Liver (tissue), 9 donors: ENCODE measurements around the gene HDHD3. TPM values are rescaled to one million over a fixed set of nuclear protein-coding genes. Genes with fewer than 3 reads are reported as not detected.

Experiments
- DNase-seq: peaks from one replicate; pipeline ENCODE4 v3.0.0-alpha.2; 2017; ENCODE audit warnings: low spot score
- H3K27ac ChIP-seq, 2 donors: one replicate each; pipeline ENCODE4 v1.7.0; 2013; ENCODE audit warnings: inconsistent platforms in 2 of 2, low read length in 2 of 2, control low read depth in 1 of 2, low read depth in 1 of 2, mild to moderate bottlenecking in 1 of 2
- H3K27me3 ChIP-seq, 4 donors: one replicate each; pipeline versions ENCODE4 v1.6.1 to v1.7.0; 2013; ENCODE audit warnings: low read length in 3 of 4, inconsistent platforms in 1 of 4, mild to moderate bottlenecking in 1 of 4, moderate library complexity in 1 of 4; ENCODE audit not compliant: control insufficient read depth in 4 of 4, insufficient read depth in 4 of 4
- H3K36me3 ChIP-seq, 4 donors: one replicate each; pipeline versions ENCODE4 v1.6.1 to v1.7.0; 2013; ENCODE audit warnings: low read length in 3 of 4, mild to moderate bottlenecking in 3 of 4, low read depth in 1 of 4, moderate library complexity in 1 of 4; ENCODE audit not compliant: control insufficient read depth in 4 of 4, insufficient read depth in 3 of 4
- H3K4me1 ChIP-seq, 4 donors: one replicate each; pipeline versions ENCODE4 v1.6.1 to v1.7.0; 2013; ENCODE audit warnings: low read length in 3 of 4, mild to moderate bottlenecking in 3 of 4, moderate library complexity in 1 of 4; ENCODE audit not compliant: control insufficient read depth in 4 of 4, insufficient read depth in 4 of 4
- H3K4me3 ChIP-seq, 3 donors: one replicate each; pipeline versions ENCODE4 v1.6.1 to v1.7.0; 2013; ENCODE audit warnings: low read length in 3 of 3, control low read depth in 1 of 3, low read depth in 1 of 3, mild to moderate bottlenecking in 1 of 3
- H3K9ac ChIP-seq, 2 donors: one replicate each; pipeline ENCODE4 v1.7.0; 2013; ENCODE audit warnings: low read length in 2 of 2, mild to moderate bottlenecking in 2 of 2, moderate library complexity in 2 of 2, control low read depth in 1 of 2, low read depth in 1 of 2
- H3K9me3 ChIP-seq, 4 donors: one replicate each; pipeline versions ENCODE4 v1.6.1 to v1.7.0; 2013; ENCODE audit warnings: low read length in 3 of 4; ENCODE audit not compliant: control insufficient read depth in 4 of 4
- ATF3 ChIP-seq: IDR thresholded peaks from 2 replicates; pipeline ENCODE4 v1.6.1; 2016; ENCODE audit warnings: antibody characterized with exemption
- CTCF ChIP-seq: fragments of 150-350 bp; IDR thresholded peaks from 2 replicates; pipeline ENCODE4 v1.5.1; 2017; ENCODE audit warnings: improper control_type of control experiment, low read depth, low read length; ENCODE audit not compliant: missing input control
- EGR1 ChIP-seq, 2 donors: IDR thresholded peaks; 2 replicates each; pipeline ENCODE4 v1.6.1; 2016 to 2018; ENCODE audit warnings: antibody characterized with exemption in 2 of 2, low read depth in 2 of 2
- FOXA1 ChIP-seq: IDR thresholded peaks from 2 replicates; pipeline ENCODE4 v1.6.1; 2016; ENCODE audit warnings: antibody characterized with exemption
- FOXA2 ChIP-seq: IDR thresholded peaks from 2 replicates; pipeline ENCODE4 v1.6.1; 2016; ENCODE audit warnings: antibody characterized with exemption
- GABPA ChIP-seq, 2 donors: IDR thresholded peaks in 1 of 2; conservative IDR thresholded peaks in 1 of 2; 2 replicates each; pipeline ENCODE4 v1.6.1; 2016; ENCODE audit warnings: antibody characterized with exemption in 2 of 2, mild to moderate bottlenecking in 1 of 2, moderate library complexity in 1 of 2
- HNF4A ChIP-seq, 2 donors: conservative IDR thresholded peaks; 2 replicates each; pipeline ENCODE4 v1.6.1; 2016; ENCODE audit warnings: antibody characterized with exemption in 2 of 2, mild to moderate bottlenecking in 2 of 2
- HNF4G ChIP-seq: IDR thresholded peaks from 2 replicates; pipeline ENCODE4 v1.6.1; 2016; ENCODE audit warnings: antibody characterized with exemption
- JUND ChIP-seq, 2 donors: IDR thresholded peaks; 2 replicates each; pipeline ENCODE4 v1.6.1; 2016; ENCODE audit warnings: antibody characterized with exemption in 2 of 2
- MAX ChIP-seq: IDR thresholded peaks from 2 replicates; pipeline ENCODE4 v1.6.1; 2016; ENCODE audit warnings: antibody characterized with exemption
- NR2F2 ChIP-seq: IDR thresholded peaks from 2 replicates; pipeline ENCODE4 v1.6.1; 2016; ENCODE audit warnings: antibody characterized with exemption
- RAD21 ChIP-seq, 2 donors: IDR thresholded peaks; 2 replicates each; pipeline ENCODE4 v1.6.1; 2016; ENCODE audit warnings: antibody characterized with exemption in 2 of 2, mild to moderate bottlenecking in 2 of 2
- REST ChIP-seq: IDR thresholded peaks from 2 replicates; pipeline ENCODE4 v1.6.1; 2016; ENCODE audit warnings: antibody characterized with exemption, mild to moderate bottlenecking
- RXRA ChIP-seq, 2 donors: IDR thresholded peaks; 2 replicates each; pipeline ENCODE4 v1.6.1; 2017 to 2018; ENCODE audit warnings: antibody characterized with exemption in 2 of 2, mild to moderate bottlenecking in 1 of 2
- SP1 ChIP-seq: IDR thresholded peaks from 2 replicates; pipeline ENCODE4 v1.6.1; 2018; ENCODE audit warnings: antibody characterized with exemption, mild to moderate bottlenecking
- TAF1 ChIP-seq: conservative IDR thresholded peaks from 2 replicates; pipeline ENCODE4 v1.6.1; 2016; ENCODE audit warnings: antibody characterized with exemption, mild to moderate bottlenecking
- YY1 ChIP-seq: IDR thresholded peaks from 2 replicates; pipeline ENCODE4 v1.6.1; 2016; ENCODE audit warnings: antibody characterized with exemption, mild to moderate bottlenecking
- ZBTB33 ChIP-seq: IDR thresholded peaks from 2 replicates; pipeline ENCODE4 v1.6.1; 2016; ENCODE audit warnings: antibody characterized with exemption
- WGBS: extraction: QIAGEN DNeasy Blood & Tissue Kit; methylation state at CpG from one replicate; pipeline ENCODE4 v1.1.7; 2013; 5-methylcytosine and 5-hydroxymethylcytosine counted together
- polyA plus RNA-seq, 2 donors: library from polyadenylated mRNA; stranded (reverse) in 1 of 2; unstranded in 1 of 2; fragments of 200-250 nt in 1 of 2; fragments of >200 nt in 1 of 2; fragmentation: Nextera tagmentation in 1 of 2; extraction: Ambion mirVana in 1 of 2; gene quantifications; one replicate each; pipeline versions ENCODE4 v1.2.1 to v1.2.3, GENCODE V29; 2013 to 2015
- total RNA-seq, 2 donors: library from RNA; depleted of rRNA; stranded (reverse); fragments of >200 nt; gene quantifications; one replicate each; pipeline ENCODE4 v1.2.3, GENCODE V29; 2014
- donor health status: healthy.
- donor health status: healthy.
- donor health status: healthy.
- donor health status: healthy.
- donor health status: healthy.

Gene HDHD3
- total and polyA plus RNA-seq, 4 donors = 26.9 to 63.6 (median 61.0) TPM

GRCh38 chr9:113360242-113360842 is 16.4 kb downstream of the HDHD3 start:
- no peak overlapping the region for H3K27ac ChIP-seq
- no peaks in the 10 kb centered on the region for H3K27me3 ChIP-seq
- peaks cover 0 to 5% (median 0%) of the 10 kb centered on the region in 4 donors for H3K4me1 ChIP-seq
- no peak for TF ChIP-seq YY1
- TF ChIP-seq NR2F2 = no peak
- no peak for TF ChIP-seq RAD21 (IDR thresholded peaks at IDR 0.05)
- no peak for TF ChIP-seq MAX
- TF ChIP-seq RXRA (IDR thresholded peaks at IDR 0.05) = no peak
- no peak overlapping the region for H3K9ac ChIP-seq
- no peak for DNase-seq
- H3K9me3 ChIP-seq = no peaks in the 10 kb centered on the region
- no peaks in the 10 kb centered on the region for H3K36me3 ChIP-seq
- H3K4me3 ChIP-seq = no peak overlapping the region
- WGBS = 94% methylated on average over 15 of the region's 15 CpGs

GRCh38 chr9:113359385-113359784 is 17.4 kb downstream of the HDHD3 start:
- 43% methylated on average over 1 of the region's 1 CpG for WGBS
- TF ChIP-seq NR2F2 = no peak
- TF ChIP-seq RAD21 (IDR thresholded peaks at IDR 0.05) = peak in 1 of 2 donors; percentile 20

GRCh38 chr9:113356686-113357292 is 20.0 kb downstream of the HDHD3 start:
- H3K27ac ChIP-seq = no peak overlapping the region
- no peaks in the 10 kb centered on the region for H3K9me3 ChIP-seq
- no peak for DNase-seq
- H3K4me1 ChIP-seq = peaks cover 0 to 5% (median 0%) of the 10 kb centered on the region in 4 donors
- no peak overlapping the region for H3K4me3 ChIP-seq
- H3K9ac ChIP-seq = no peak overlapping the region
- no peak for TF ChIP-seq JUND (IDR thresholded peaks at IDR 0.05)
- TF ChIP-seq FOXA1 = no peak
- TF ChIP-seq TAF1 = no peak
- TF ChIP-seq YY1 = no peak
- no peak for TF ChIP-seq HNF4A (conservative IDR thresholded peaks at IDR 0.05)
- no peak for TF ChIP-seq ATF3
- no peak for TF ChIP-seq RXRA (IDR thresholded peaks at IDR 0.05)
- TF ChIP-seq ZBTB33 = no peak
- no peak for TF ChIP-seq MAX
- TF ChIP-seq FOXA2 = no peak
- TF ChIP-seq GABPA (IDR thresholded peaks at IDR 0.05 in 1 of 2, conservative IDR thresholded peaks at IDR 0.05 in 1 of 2) = no peak
- no peak for TF ChIP-seq RAD21 (IDR thresholded peaks at IDR 0.05)
- no peak for TF ChIP-seq CTCF
- no peak for TF ChIP-seq HNF4G
- TF ChIP-seq EGR1 (IDR thresholded peaks at IDR 0.05; ENCODE audit: low read depth in 2 of 2) = no peak
- no peak for TF ChIP-seq SP1
- TF ChIP-seq NR2F2 = no peak
- TF ChIP-seq REST = no peak
- no peaks in the 10 kb centered on the region for H3K27me3 ChIP-seq
- 88% methylated on average over 7 of the region's 7 CpGs for WGBS
- H3K36me3 ChIP-seq = no peaks in the 10 kb centered on the region

More at GRCh38 chr9:113359385-113359784, 17.4 kb downstream of the HDHD3 start:
- H3K9ac ChIP-seq = no peak overlapping the region
- H3K9me3 ChIP-seq = no peaks in the 10 kb centered on the region
- H3K27ac ChIP-seq = no peak overlapping the region
- no peak overlapping the region for H3K4me3 ChIP-seq
- peaks cover 0 to 5% (median 0%) of the 10 kb centered on the region in 4 donors for H3K4me1 ChIP-seq
- H3K27me3 ChIP-seq = no peaks in the 10 kb centered on the region
- no peak for DNase-seq
- no peaks in the 10 kb centered on the region for H3K36me3 ChIP-seq
